HK-2 (cell line): Measurements from ENCODE around the gene CLASP1.

Experiments used
- DNase-seq: peaks from one replicate; pipeline ENCODE4 v3.0.0-alpha.2; 2018; ENCODE audit not compliant: unreplicated experiment

Gene CLASP1

DNA sequence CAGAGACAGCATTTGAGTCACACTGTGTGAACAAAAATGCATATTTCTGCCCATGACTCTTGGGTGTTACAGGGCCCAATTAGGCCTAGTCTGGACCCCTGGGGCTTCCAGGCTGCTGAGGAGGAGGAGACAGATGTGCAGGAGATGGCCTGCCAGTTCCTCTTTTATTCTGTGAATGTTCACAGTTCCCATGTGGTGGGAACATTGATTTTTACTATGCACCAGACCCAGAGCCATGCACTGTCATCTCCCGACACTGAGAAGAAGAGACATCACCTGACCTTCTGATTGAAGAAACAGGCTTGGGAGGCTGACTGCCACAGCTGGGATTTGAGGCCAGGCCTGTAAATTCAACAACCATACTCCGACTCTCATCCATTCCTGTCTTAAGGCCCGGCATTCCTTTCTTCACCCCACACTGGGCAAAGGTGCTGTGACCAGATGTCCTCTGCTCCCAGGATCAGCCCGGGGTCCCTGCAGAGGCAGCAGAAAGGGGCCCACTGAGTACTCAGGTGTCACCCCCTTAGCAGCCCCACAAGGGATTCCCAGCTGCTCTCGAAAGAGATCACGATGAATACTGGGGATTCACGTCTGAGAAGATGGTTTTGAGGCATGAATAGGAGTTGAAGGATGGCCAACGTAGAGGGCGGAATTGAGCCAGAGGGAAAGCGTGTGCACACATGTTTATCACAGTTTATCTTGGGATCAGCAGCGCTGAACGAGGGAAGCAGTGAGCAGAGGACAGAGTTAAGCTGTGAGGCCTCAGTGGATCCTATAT is 360.6 kb downstream of the CLASP1 start:
- no peak for DNase-seq

DNA sequence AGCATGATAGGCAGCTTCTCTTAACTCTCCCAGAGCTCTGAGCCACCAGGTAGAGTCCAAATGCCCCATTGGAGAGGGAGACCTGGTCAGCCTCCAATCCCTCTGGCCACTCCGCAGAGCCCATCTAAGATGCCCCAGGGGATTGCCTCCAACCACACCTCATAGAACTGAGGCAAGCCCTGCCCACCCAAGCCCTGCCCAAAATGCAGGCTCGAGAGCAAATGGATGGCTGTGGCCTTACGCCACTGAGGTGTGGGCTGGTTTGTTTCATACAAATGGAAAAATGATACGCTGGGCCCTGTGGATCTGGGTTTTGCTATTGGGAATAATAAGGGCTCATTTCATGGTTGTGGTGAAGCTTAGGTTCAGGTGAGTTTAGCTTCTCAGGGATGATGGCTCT is 361.3 kb downstream of the CLASP1 start:
- DNase-seq, result no peak
